ENCODE results near the gene TXK. TPM values are rescaled to one million over a fixed set of nuclear protein-coding genes. Genes with fewer than 3 reads are reported as not detected.

Gene TXK
- polyA plus RNA-seq, 1 of the 3 experiments (the other 2 are of a cell fraction) = 0.61 TPM

GRCh38 chr4:48137846-48138245, 3.8 kb upstream of the TXK start:
- no peak for DNase-seq
- ChIA-PET POLR2A (no interaction called here), CTCF (interaction anchor here (1.1 kb wide), 1 partner anchor 12 kb away, joined by 3 read pairs; no protein-coding TSS in a partner anchor)

More at GRCh38 chr4:48137846-48138245, 3.8 kb upstream of the TXK start:
- no peaks in the 10 kb centered on the region for H3K9me2 ChIP-seq
- H2AFZ ChIP-seq (ENCODE audit: low read depth) = no peak overlapping the region
- H3K4me1 ChIP-seq (ENCODE audit: control insufficient read depth in 1 of 2, insufficient read depth in 2 of 2, low read depth in 1 of 2, low read length in 1 of 2) = peaks cover 0 to 27% of the 10 kb centered on the region in 2 experiments; a peak in 1 of 4 replicates
- H3K27me3 ChIP-seq (ENCODE audit: insufficient read depth) = no peaks in the 10 kb centered on the region
- no peaks in the 10 kb centered on the region for H3K79me2 ChIP-seq (ENCODE audit: insufficient read depth)
- H4K20me1 ChIP-seq (ENCODE audit: insufficient read depth) = no peaks in the 10 kb centered on the region
- H3K9ac ChIP-seq = no peak overlapping the region
- TF ChIP-seq EP300 (IDR thresholded peaks at IDR 0.05; ENCODE audit: borderline replicate concordance in 1 of 2, low read depth in 1 of 2, low read length in 1 of 2) = no peak
- no peak for TF ChIP-seq GABPA (IDR thresholded peaks at IDR 0.05; ENCODE audit: low read depth)
- TF ChIP-seq CHD2 (IDR thresholded peaks at IDR 0.05; ENCODE audit: low read length, partially characterized antibody) = no peak
- TF ChIP-seq, protein P1, sequence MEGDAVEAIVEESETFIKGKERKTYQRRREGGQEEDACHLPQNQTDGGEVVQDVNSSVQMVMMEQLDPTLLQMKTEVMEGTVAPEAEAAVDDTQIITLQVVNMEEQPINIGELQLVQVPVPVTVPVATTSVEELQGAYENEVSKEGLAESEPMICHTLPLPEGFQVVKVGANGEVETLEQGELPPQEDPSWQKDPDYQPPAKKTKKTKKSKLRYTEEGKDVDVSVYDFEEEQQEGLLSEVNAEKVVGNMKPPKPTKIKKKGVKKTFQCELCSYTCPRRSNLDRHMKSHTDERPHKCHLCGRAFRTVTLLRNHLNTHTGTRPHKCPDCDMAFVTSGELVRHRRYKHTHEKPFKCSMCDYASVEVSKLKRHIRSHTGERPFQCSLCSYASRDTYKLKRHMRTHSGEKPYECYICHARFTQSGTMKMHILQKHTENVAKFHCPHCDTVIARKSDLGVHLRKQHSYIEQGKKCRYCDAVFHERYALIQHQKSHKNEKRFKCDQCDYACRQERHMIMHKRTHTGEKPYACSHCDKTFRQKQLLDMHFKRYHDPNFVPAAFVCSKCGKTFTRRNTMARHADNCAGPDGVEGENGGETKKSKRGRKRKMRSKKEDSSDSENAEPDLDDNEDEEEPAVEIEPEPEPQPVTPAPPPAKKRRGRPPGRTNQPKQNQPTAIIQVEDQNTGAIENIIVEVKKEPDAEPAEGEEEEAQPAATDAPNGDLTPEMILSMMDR (IDR thresholded peaks at IDR 0.05) = no peak
- no peak for TF ChIP-seq RAD21 (IDR thresholded peaks at IDR 0.05; ENCODE audit: low read length)
- no peak for TF ChIP-seq MEF2A (IDR thresholded peaks at IDR 0.05; ENCODE audit: borderline replicate concordance, low read depth)
- TF ChIP-seq MXI1 (IDR thresholded peaks at IDR 0.05; ENCODE audit: low read depth, low read length) = no peak
- no peak for TF ChIP-seq RCOR1 (IDR thresholded peaks at IDR 0.05; ENCODE audit: low read length)
- no peak for TF ChIP-seq TAF1 (IDR thresholded peaks at IDR 0.05; ENCODE audit: borderline replicate concordance, low read depth, low read length)
- no peak for TF ChIP-seq ZBTB33 (IDR thresholded peaks at IDR 0.05; ENCODE audit: borderline replicate concordance, low read depth)
- TF ChIP-seq TCF12 (IDR thresholded peaks at IDR 0.05) = no peak
- no peak for TF ChIP-seq FOXM1 (IDR thresholded peaks at IDR 0.05; ENCODE audit: low read depth)
- TF ChIP-seq, protein P2, sequence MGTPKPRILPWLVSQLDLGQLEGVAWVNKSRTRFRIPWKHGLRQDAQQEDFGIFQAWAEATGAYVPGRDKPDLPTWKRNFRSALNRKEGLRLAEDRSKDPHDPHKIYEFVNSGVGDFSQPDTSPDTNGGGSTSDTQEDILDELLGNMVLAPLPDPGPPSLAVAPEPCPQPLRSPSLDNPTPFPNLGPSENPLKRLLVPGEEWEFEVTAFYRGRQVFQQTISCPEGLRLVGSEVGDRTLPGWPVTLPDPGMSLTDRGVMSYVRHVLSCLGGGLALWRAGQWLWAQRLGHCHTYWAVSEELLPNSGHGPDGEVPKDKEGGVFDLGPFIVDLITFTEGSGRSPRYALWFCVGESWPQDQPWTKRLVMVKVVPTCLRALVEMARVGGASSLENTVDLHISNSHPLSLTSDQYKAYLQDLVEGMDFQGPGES (IDR thresholded peaks at IDR 0.05; ENCODE audit: low read depth, low read length) = no peak
- H3K4me3 ChIP-seq (ENCODE audit: low read depth in 2 of 2, low read length in 1 of 2) = no peak overlapping the region
- H3K9me3 ChIP-seq = no peaks in the 10 kb centered on the region
- peaks cover 6% of the 10 kb centered on the region for H3F3A ChIP-seq (replicated peaks; ENCODE audit: insufficient read depth)
- no peak overlapping the region for H3K4me2 ChIP-seq
- H3K36me3 ChIP-seq (replicated peaks in 1 of 2; ENCODE audit: control insufficient read depth in 1 of 2, insufficient read depth in 2 of 2, low read length in 1 of 2) = no peaks in the 10 kb centered on the region
- no peak overlapping the region for H3K27ac ChIP-seq (ENCODE audit: low read depth in 2 of 2, low read length in 1 of 2)
